HepG2 (cell line): ENCODE results near the gene MED12. TPM values are rescaled to one million over a fixed set of nuclear protein-coding genes. Genes with fewer than 3 reads are reported as not detected.

ENCODE experiments used
- GATA4 ChIP-seq: sonication (generic); IDR thresholded peaks from 2 replicates; pipeline ENCODE4 v1.6.1; 2016; ENCODE audit warnings: antibody characterized with exemption, low read depth, borderline replicate concordance
- HDAC2 ChIP-seq: sonication (generic); formaldehyde crosslinking; IDR thresholded peaks from 2 replicates; pipeline ENCODE4 v1.4.0; 2020; ENCODE audit warnings: missing genetic modification reagents
- KLF6 ChIP-seq: IDR thresholded peaks from 2 replicates; pipeline ENCODE4 v1.8.0; 2016; ENCODE audit warnings: missing biosample characterization, missing genetic modification reagents
- PHF5A ChIP-seq: IDR thresholded peaks from one replicate; pipeline ENCODE4 v1.6.1; 2018; ENCODE audit warnings: low read depth, missing genetic modification reagents; ENCODE audit not compliant: unreplicated experiment
- RAD21 ChIP-seq: fragments of 450-650 bp; formaldehyde crosslinking; IDR thresholded peaks from 2 replicates; pipeline ENCODE4 v1.5.0; 2020; ENCODE audit warnings: mild to moderate bottlenecking
- SP1 ChIP-seq, 2 experiments: fragments of 450-650 bp in 1 of 2; sonication (generic) in 1 of 2; formaldehyde crosslinking in 1 of 2; IDR thresholded peaks; 2 replicates each; pipeline versions ENCODE4 v1.4.0 to v1.6.1; 2016 to 2020; ENCODE audit warnings: missing genetic modification reagents in 1 of 2
- SP2 ChIP-seq: sonication (generic); formaldehyde crosslinking; IDR thresholded peaks from 2 replicates; pipeline ENCODE4 v1.5.1; 2020; ENCODE audit warnings: mild to moderate bottlenecking, missing genetic modification reagents
- TOPORS ChIP-seq: sonication (generic); formaldehyde crosslinking; IDR thresholded peaks from 2 replicates; pipeline ENCODE4 v1.8.0; 2023; ENCODE audit warnings: mild to moderate bottlenecking, missing genetic modification reagents
- ZFP62 ChIP-seq: sonication (generic); formaldehyde crosslinking; IDR thresholded peaks from 2 replicates; pipeline ENCODE4 v1.4.0; 2020; ENCODE audit warnings: missing genetic modification reagents
- ZMYM2 ChIP-seq: sonication (generic); formaldehyde crosslinking; IDR thresholded peaks from 2 replicates; pipeline ENCODE4 v1.8.0; 2022; ENCODE audit warnings: mild to moderate bottlenecking, missing genetic modification reagents
- ZNF17 ChIP-seq: sonication (generic); formaldehyde crosslinking; IDR thresholded peaks from 2 replicates; pipeline ENCODE4 v1.5.0; 2020; ENCODE audit warnings: mild to moderate bottlenecking, missing genetic modification reagents
- ZNF205 ChIP-seq: IDR thresholded peaks from 2 replicates; pipeline ENCODE4 v1.6.1; 2018; ENCODE audit warnings: missing biosample characterization, missing genetic modification reagents
- ZNF24 ChIP-seq: fragments of 450-650 bp; IDR thresholded peaks from 2 replicates; pipeline ENCODE4 v1.6.1; 2017; ENCODE audit warnings: antibody characterized with exemption, mild to moderate bottlenecking
- ZNF451 ChIP-seq: sonication (generic); formaldehyde crosslinking; IDR thresholded peaks from 2 replicates; pipeline ENCODE4 v1.5.0; 2020; ENCODE audit warnings: mild to moderate bottlenecking, missing genetic modification reagents
- polyA plus RNA-seq, 8 experiments: library from polyadenylated mRNA; depleted of rRNA in 3 of 8; stranded (reverse) in 7 of 8; unstranded in 1 of 8; fragments of >200 nt; fragmentation: Illumina TruSeq in 4 of 8; extraction: Trizol in 4 of 8; gene quantifications; 2 replicates each; pipeline versions ENCODE4 v1.2.1 to v1.2.3, GENCODE V29; 2011 to 2016; ENCODE audit warnings: low read depth in 4 of 8, missing spikeins in 1 of 8, mixed read lengths in 1 of 8; ENCODE audit not compliant: insufficient read depth in 1 of 8
- total RNA-seq, 5 experiments: library from RNA; depleted of rRNA; stranded (reverse); fragments of >200 nt; fragmentation: Illumina TruSeq; extraction: Trizol; gene quantifications; 2 replicates each; pipeline ENCODE4 v1.2.3, GENCODE V29; 2016; ENCODE audit warnings: low read depth in 1 of 5
- TF ChIP-seq, protein P1 (sequence below): sonication (generic); formaldehyde crosslinking; IDR thresholded peaks from 2 replicates; pipeline ENCODE4 v1.4.0; 2020; ENCODE audit warnings: missing genetic modification reagents, mild to moderate bottlenecking, borderline replicate concordance
- TF ChIP-seq, protein P2 (sequence below): sonication (generic); formaldehyde crosslinking; IDR thresholded peaks from 2 replicates; pipeline ENCODE4 v1.5.1; 2020; ENCODE audit warnings: missing genetic modification reagents, mild to moderate bottlenecking, borderline replicate concordance
- TF ChIP-seq, protein P3 (sequence below): sonication (generic); formaldehyde crosslinking; IDR thresholded peaks from 2 replicates; pipeline ENCODE4 v1.4.0; 2020; ENCODE audit warnings: mild to moderate bottlenecking, missing genetic modification reagents, borderline replicate concordance
- TF ChIP-seq, protein P4 (sequence below): sonication (generic); formaldehyde crosslinking; IDR thresholded peaks from 2 replicates; pipeline ENCODE4 v1.4.0; 2020; ENCODE audit warnings: missing genetic modification reagents
- TF ChIP-seq, protein P5 (sequence below): sonication (generic); formaldehyde crosslinking; IDR thresholded peaks from 2 replicates; pipeline ENCODE4 v1.4.0; 2020; ENCODE audit warnings: missing genetic modification reagents, mild to moderate bottlenecking, borderline replicate concordance

The MED12 gene
- total and polyA plus RNA-seq, 2 of the 13 experiments (the other 11 are each of a cell fraction or from before 2014, with no cell fraction given): 9.4 to 15.0 TPM

DNA sequence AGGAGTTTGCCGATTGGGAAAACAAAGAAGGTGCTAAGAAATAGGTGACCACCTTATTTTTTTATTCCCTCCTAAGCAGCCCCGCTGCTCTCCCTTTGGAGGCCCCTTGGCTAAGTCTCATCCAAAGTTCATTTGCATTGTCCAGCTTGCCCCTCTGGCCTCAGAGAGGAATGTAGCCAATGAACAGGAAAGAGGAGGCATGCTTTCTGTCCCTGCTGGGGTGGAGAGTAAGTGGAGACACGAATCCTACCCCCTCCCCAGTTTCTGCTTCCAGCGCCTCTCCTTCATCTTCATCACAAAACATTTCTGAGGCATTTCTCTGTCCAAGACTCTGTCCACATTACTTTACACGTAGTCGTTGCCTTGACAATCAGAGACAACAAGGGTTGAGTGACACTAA, 64.9 kb downstream of the MED12 start (continued):
- TF ChIP-seq, protein P1, sequence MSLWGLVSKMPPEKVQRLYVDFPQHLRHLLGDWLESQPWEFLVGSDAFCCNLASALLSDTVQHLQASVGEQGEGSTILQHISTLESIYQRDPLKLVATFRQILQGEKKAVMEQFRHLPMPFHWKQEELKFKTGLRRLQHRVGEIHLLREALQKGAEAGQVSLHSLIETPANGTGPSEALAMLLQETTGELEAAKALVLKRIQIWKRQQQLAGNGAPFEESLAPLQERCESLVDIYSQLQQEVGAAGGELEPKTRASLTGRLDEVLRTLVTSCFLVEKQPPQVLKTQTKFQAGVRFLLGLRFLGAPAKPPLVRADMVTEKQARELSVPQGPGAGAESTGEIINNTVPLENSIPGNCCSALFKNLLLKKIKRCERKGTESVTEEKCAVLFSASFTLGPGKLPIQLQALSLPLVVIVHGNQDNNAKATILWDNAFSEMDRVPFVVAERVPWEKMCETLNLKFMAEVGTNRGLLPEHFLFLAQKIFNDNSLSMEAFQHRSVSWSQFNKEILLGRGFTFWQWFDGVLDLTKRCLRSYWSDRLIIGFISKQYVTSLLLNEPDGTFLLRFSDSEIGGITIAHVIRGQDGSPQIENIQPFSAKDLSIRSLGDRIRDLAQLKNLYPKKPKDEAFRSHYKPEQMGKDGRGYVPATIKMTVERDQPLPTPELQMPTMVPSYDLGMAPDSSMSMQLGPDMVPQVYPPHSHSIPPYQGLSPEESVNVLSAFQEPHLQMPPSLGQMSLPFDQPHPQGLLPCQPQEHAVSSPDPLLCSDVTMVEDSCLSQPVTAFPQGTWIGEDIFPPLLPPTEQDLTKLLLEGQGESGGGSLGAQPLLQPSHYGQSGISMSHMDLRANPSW (CRISPR knock-in tag): no peak
- TF ChIP-seq SP2 (CRISPR knock-in tag) (no peak), ZNF17 (CRISPR knock-in tag) (no peak), GATA4 (no peak), KLF6 (CRISPR knock-in tag) (no peak), HDAC2 (no peak), SP1 (IDR thresholded peaks at IDR 0.05) (no peak), SP1 (CRISPR knock-in tag; IDR thresholded peaks at IDR 0.05) (no peak), RAD21 (CRISPR knock-in tag) (no peak; the same call in 1 of the 2 replicates), ZNF205 (CRISPR knock-in tag) (no peak), ZNF451 (CRISPR knock-in tag) (no peak), TOPORS (CRISPR knock-in tag) (no peak), ZNF24 (no peak), PHF5A (CRISPR knock-in tag) (no peak), ZMYM2 (CRISPR knock-in tag) (no peak), ZFP62 (CRISPR knock-in tag) (no peak)
- TF ChIP-seq, protein P2, sequence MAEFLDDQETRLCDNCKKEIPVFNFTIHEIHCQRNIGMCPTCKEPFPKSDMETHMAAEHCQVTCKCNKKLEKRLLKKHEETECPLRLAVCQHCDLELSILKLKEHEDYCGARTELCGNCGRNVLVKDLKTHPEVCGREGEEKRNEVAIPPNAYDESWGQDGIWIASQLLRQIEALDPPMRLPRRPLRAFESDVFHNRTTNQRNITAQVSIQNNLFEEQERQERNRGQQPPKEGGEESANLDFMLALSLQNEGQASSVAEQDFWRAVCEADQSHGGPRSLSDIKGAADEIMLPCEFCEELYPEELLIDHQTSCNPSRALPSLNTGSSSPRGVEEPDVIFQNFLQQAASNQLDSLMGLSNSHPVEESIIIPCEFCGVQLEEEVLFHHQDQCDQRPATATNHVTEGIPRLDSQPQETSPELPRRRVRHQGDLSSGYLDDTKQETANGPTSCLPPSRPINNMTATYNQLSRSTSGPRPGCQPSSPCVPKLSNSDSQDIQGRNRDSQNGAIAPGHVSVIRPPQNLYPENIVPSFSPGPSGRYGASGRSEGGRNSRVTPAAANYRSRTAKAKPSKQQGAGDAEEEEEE (CRISPR knock-in tag): no peak
- TF ChIP-seq, protein P3, sequence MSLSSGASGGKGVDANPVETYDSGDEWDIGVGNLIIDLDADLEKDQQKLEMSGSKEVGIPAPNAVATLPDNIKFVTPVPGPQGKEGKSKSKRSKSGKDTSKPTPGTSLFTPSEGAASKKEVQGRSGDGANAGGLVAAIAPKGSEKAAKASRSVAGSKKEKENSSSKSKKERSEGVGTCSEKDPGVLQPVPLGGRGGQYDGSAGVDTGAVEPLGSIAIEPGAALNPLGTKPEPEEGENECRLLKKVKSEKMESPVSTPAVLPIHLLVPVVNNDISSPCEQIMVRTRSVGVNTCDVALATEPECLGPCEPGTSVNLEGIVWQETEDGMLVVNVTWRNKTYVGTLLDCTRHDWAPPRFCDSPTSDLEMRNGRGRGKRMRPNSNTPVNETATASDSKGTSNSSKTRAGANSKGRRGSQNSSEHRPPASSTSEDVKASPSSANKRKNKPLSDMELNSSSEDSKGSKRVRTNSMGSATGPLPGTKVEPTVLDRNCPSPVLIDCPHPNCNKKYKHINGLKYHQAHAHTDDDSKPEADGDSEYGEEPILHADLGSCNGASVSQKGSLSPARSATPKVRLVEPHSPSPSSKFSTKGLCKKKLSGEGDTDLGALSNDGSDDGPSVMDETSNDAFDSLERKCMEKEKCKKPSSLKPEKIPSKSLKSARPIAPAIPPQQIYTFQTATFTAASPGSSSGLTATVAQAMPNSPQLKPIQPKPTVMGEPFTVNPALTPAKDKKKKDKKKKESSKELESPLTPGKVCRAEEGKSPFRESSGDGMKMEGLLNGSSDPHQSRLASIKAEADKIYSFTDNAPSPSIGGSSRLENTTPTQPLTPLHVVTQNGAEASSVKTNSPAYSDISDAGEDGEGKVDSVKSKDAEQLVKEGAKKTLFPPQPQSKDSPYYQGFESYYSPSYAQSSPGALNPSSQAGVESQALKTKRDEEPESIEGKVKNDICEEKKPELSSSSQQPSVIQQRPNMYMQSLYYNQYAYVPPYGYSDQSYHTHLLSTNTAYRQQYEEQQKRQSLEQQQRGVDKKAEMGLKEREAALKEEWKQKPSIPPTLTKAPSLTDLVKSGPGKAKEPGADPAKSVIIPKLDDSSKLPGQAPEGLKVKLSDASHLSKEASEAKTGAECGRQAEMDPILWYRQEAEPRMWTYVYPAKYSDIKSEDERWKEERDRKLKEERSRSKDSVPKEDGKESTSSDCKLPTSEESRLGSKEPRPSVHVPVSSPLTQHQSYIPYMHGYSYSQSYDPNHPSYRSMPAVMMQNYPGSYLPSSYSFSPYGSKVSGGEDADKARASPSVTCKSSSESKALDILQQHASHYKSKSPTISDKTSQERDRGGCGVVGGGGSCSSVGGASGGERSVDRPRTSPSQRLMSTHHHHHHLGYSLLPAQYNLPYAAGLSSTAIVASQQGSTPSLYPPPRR (CRISPR knock-in tag): peak; percentile 47; the same call in 1 of the 2 replicates
- TF ChIP-seq, protein P4, sequence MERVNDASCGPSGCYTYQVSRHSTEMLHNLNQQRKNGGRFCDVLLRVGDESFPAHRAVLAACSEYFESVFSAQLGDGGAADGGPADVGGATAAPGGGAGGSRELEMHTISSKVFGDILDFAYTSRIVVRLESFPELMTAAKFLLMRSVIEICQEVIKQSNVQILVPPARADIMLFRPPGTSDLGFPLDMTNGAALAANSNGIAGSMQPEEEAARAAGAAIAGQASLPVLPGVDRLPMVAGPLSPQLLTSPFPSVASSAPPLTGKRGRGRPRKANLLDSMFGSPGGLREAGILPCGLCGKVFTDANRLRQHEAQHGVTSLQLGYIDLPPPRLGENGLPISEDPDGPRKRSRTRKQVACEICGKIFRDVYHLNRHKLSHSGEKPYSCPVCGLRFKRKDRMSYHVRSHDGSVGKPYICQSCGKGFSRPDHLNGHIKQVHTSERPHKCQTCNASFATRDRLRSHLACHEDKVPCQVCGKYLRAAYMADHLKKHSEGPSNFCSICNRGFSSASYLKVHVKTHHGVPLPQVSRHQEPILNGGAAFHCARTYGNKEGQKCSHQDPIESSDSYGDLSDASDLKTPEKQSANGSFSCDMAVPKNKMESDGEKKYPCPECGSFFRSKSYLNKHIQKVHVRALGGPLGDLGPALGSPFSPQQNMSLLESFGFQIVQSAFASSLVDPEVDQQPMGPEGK (CRISPR knock-in tag): peak; percentile 75
- TF ChIP-seq, protein P5, sequence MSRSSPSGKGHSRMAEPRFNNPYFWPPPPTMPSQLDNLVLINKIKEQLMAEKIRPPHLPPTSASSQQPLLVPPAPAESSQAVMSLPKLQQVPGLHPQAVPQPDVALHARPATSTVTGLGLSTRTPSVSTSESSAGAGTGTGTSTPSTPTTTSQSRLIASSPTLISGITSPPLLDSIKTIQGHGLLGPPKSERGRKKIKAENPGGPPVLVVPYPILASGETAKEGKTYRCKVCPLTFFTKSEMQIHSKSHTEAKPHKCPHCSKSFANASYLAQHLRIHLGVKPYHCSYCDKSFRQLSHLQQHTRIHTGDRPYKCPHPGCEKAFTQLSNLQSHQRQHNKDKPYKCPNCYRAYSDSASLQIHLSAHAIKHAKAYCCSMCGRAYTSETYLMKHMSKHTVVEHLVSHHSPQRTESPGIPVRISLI: no peak
